Loucy (cell line): ENCODE measurements around the gene TFAM.

Source experiments
- H2AFZ ChIP-seq: fragments of 200-600 bp; sonication (generic); 2 replicates; pipeline ENCODE4 v1.6.0; 2016; ENCODE audit warnings: antibody characterized with exemption, mild to moderate bottlenecking, low read length, moderate library complexity
- H3F3A ChIP-seq: fragments of 200-600 bp; 2 replicates; pipeline ENCODE4 v1.6.0; 2016; ENCODE audit warnings: antibody characterized with exemption, low read depth, mild to moderate bottlenecking
- H3K27me3 ChIP-seq: fragments of 200-600 bp; sonication (generic); 2 replicates; pipeline ENCODE4 v1.6.1; 2014; ENCODE audit warnings: low read length, mild to moderate bottlenecking; ENCODE audit not compliant: insufficient read depth, poor library complexity, severe bottlenecking
- H3K36me3 ChIP-seq: fragments of 200-600 bp; sonication (generic); 2 replicates; pipeline ENCODE4 v1.6.1; 2016; ENCODE audit warnings: low read length; ENCODE audit not compliant: insufficient read depth
- H3K4me1 ChIP-seq: fragments of 200-600 bp; sonication (generic); 2 replicates; pipeline ENCODE4 v1.5.1; 2014; ENCODE audit warnings: low read length, mild to moderate bottlenecking; ENCODE audit not compliant: insufficient read depth, poor library complexity, severe bottlenecking
- H3K4me2 ChIP-seq: fragments of 200-600 bp; sonication (generic); 2 replicates; pipeline ENCODE4 v1.6.0; 2014; ENCODE audit warnings: antibody characterized with exemption, low read length, low read depth, mild to moderate bottlenecking; ENCODE audit not compliant: poor library complexity, severe bottlenecking
- H3K4me3 ChIP-seq: fragments of 200-600 bp; sonication (generic); 2 replicates; pipeline ENCODE4 v1.5.1; 2014; ENCODE audit warnings: low read length, mild to moderate bottlenecking, mixed read lengths; ENCODE audit not compliant: poor library complexity, severe bottlenecking
- H3K79me2 ChIP-seq: fragments of 200-600 bp; sonication (generic); 2 replicates; pipeline ENCODE4 v1.6.1; 2014; ENCODE audit warnings: low read length; ENCODE audit not compliant: insufficient read depth
- H3K9ac ChIP-seq: fragments of 200-600 bp; sonication (generic); 2 replicates; pipeline ENCODE4 v1.6.0; 2014; ENCODE audit warnings: mild to moderate bottlenecking, low read depth, low read length, moderate library complexity; ENCODE audit not compliant: poor library complexity, severe bottlenecking
- H3K9me2 ChIP-seq: fragments of 200-600 bp; sonication (generic); replicated peaks from 2 replicates; pipeline ENCODE4 v1.6.1; 2016; ENCODE audit warnings: low read depth, low read length, mixed read lengths
- H3K9me3 ChIP-seq: fragments of 200-600 bp; sonication (generic); 2 replicates; pipeline ENCODE4 v1.6.1; 2014; ENCODE audit warnings: mild to moderate bottlenecking, antibody characterized with exemption, low read length, low read depth; ENCODE audit not compliant: insufficient read depth
- H4K20me1 ChIP-seq: fragments of 200-600 bp; sonication (generic); 2 replicates; pipeline ENCODE4 v1.6.0; 2014; ENCODE audit warnings: antibody characterized with exemption, low read length, mild to moderate bottlenecking; ENCODE audit not compliant: insufficient read depth, poor library complexity, severe bottlenecking
- CTCF ChIP-seq: fragments of 200-600 bp; sonication (generic); conservative IDR thresholded peaks from 2 replicates; pipeline ENCODE4 v1.5.1; 2014; ENCODE audit warnings: mild to moderate bottlenecking, antibody characterized with exemption, low read length
- EZH2phosphoT487 ChIP-seq: fragments of 200-600 bp; IDR thresholded peaks from 2 replicates; pipeline ENCODE4 v1.6.1; 2018; ENCODE audit warnings: antibody characterized with exemption, mild to moderate bottlenecking, moderate library complexity, borderline replicate concordance

Gene TFAM

GRCh38 chr10:58384095-58384494 lies 1.1 kb upstream of the TFAM start:
- Histone ChIP-seq H3K27me3 (no peaks in the 10 kb centered on the region), H3K9me2 (no peaks in the 10 kb centered on the region)

GRCh38 chr10:58384544-58384998 lies 639 bp upstream of the TFAM start:
- peaks cover 34% of the 10 kb centered on the region for H4K20me1 ChIP-seq
- H3K4me1 ChIP-seq = peaks cover 42% of the 10 kb centered on the region
- peaks cover 44% of the 10 kb centered on the region for H3K79me2 ChIP-seq
- peak overlapping the region; percentile 88 for H3K9ac ChIP-seq
- H3F3A ChIP-seq = no peaks in the 10 kb centered on the region
- no peak for TF ChIP-seq EZH2phosphoT487
- TF ChIP-seq CTCF = no peak
- peak overlapping the region; percentile 85 for H3K4me3 ChIP-seq
- H3K27me3 ChIP-seq = no peaks in the 10 kb centered on the region
- H3K9me3 ChIP-seq = no peaks in the 10 kb centered on the region
- peak overlapping the region; percentile 99 for H2AFZ ChIP-seq
- peak overlapping the region; percentile 92 for H3K4me2 ChIP-seq
- H3K36me3 ChIP-seq = peaks cover 14% of the 10 kb centered on the region; the same call in 1 of the 2 replicates
- H3K9me2 ChIP-seq = no peaks in the 10 kb centered on the region

More at GRCh38 chr10:58384095-58384494, 1.1 kb upstream of the TFAM start:
- no peak for TF ChIP-seq CTCF
- TF ChIP-seq EZH2phosphoT487 = no peak
- peak overlapping the region; percentile 88 for H3K9ac ChIP-seq
- H3K4me1 ChIP-seq = peaks cover 38% of the 10 kb centered on the region
- peak overlapping the region; percentile 85 for H3K4me3 ChIP-seq
- no peaks in the 10 kb centered on the region for H3F3A ChIP-seq
- peaks cover 30% of the 10 kb centered on the region for H4K20me1 ChIP-seq
- peaks cover 10% of the 10 kb centered on the region; the same call in 1 of the 2 replicates for H3K36me3 ChIP-seq
- H3K79me2 ChIP-seq = peaks cover 39% of the 10 kb centered on the region
- no peaks in the 10 kb centered on the region for H3K9me3 ChIP-seq
- H3K4me2 ChIP-seq = peak overlapping the region; percentile 92
- H2AFZ ChIP-seq = peak overlapping the region; percentile 99

GRCh38 chr10:58385784-58386112 lies 538 bp downstream of the TFAM start:
- peaks cover 41% of the 10 kb centered on the region for H4K20me1 ChIP-seq
- H3K4me1 ChIP-seq = peaks cover 49% of the 10 kb centered on the region
- H3K27me3 ChIP-seq = no peaks in the 10 kb centered on the region
- peak overlapping the region; percentile 88 for H3K9ac ChIP-seq
- peak overlapping the region; percentile 93 for H3K4me2 ChIP-seq
- peaks cover 54% of the 10 kb centered on the region for H3K79me2 ChIP-seq
- peaks cover 26% of the 10 kb centered on the region for H3K36me3 ChIP-seq
- H3F3A ChIP-seq = no peaks in the 10 kb centered on the region
- peak overlapping the region; percentile 86 for H2AFZ ChIP-seq
- peak overlapping the region; percentile 85 for H3K4me3 ChIP-seq
- H3K9me3 ChIP-seq = no peaks in the 10 kb centered on the region
- H3K9me2 ChIP-seq = no peaks in the 10 kb centered on the region
- no peak for TF ChIP-seq CTCF
- no peak for TF ChIP-seq EZH2phosphoT487
